Neural crest cell (in vitro differentiated cells): Measurements from ENCODE around the gene GFER. TPM values are rescaled to one million over a fixed set of nuclear protein-coding genes. Genes with fewer than 3 reads are reported as not detected.
"Not testable (repeated sequence)": the region's sequence is repeated elsewhere in the genome, so short reads cannot be mapped to it uniquely, and the experiment has no call there.

Source experiments
- DNase-seq: peaks from one replicate; pipeline ENCODE4 v3.0.0; 2021; ENCODE audit warnings: low read depth, mixed read lengths, low spot score
- H3K27ac Mint-ChIP-seq: one replicate; pipeline ENCODE4 v1.8.0; 2021; ENCODE audit warnings: mild to moderate bottlenecking, mixed read lengths; ENCODE audit not compliant: unreplicated experiment
- H3K27me3 Mint-ChIP-seq: 2 replicates; pipeline ENCODE4 v1.8.0; 2021; ENCODE audit warnings: low read depth, mild to moderate bottlenecking, mixed read lengths
- H3K36me3 Mint-ChIP-seq: 2 replicates; pipeline ENCODE4 v1.8.0; 2021; ENCODE audit warnings: low read depth, mild to moderate bottlenecking, mixed read lengths
- H3K4me1 Mint-ChIP-seq: 2 replicates; pipeline ENCODE4 v1.8.0; 2021; ENCODE audit warnings: mixed read lengths
- H3K4me3 Mint-ChIP-seq: one replicate; pipeline ENCODE4 v1.8.0; 2021; ENCODE audit warnings: mild to moderate bottlenecking, mixed read lengths
- H3K9me3 Mint-ChIP-seq: 2 replicates; pipeline ENCODE4 v1.8.0; 2021; ENCODE audit warnings: mixed read lengths
- CTCF ChIP-seq: fragments of 200-600 bp; sonication (generic); conservative IDR thresholded peaks from 2 replicates; pipeline ENCODE4 v1.5.0; 2021; ENCODE audit warnings: antibody characterized with exemption, mild to moderate bottlenecking
- total RNA-seq: library from RNA; stranded (reverse); gene quantifications from 2 replicates; pipeline ENCODE4 v1.2.1, GENCODE V29; 2021

The GFER gene
- total RNA-seq, 1 donor from 2014 or later: 42.5 TPM

- H3K4me1 Mint-ChIP-seq: peaks cover 9% of the 10 kb centered on the region
- DNase-seq: no peak
- peak overlapping the region; percentile 49 for H3K4me3 Mint-ChIP-seq
- H3K27ac Mint-ChIP-seq: no peak overlapping the region
- no peak for TF ChIP-seq CTCF
- no peaks in the 10 kb centered on the region for H3K9me3 Mint-ChIP-seq
- no peaks in the 10 kb centered on the region for H3K36me3 Mint-ChIP-seq
- H3K27me3 Mint-ChIP-seq: peaks cover 26% of the 10 kb centered on the region
Measured at GRCh38 chr16:2030036-2030435, 46.0 kb downstream of the GFER start.

- no peak for TF ChIP-seq CTCF
- DNase-seq: no peak
- Mint-ChIP-seq H3K9me3 (no peaks in the 10 kb centered on the region), H3K27me3 (peaks cover 20% of the 10 kb centered on the region), H3K27ac (no peak overlapping the region), H3K36me3 (no peaks in the 10 kb centered on the region), H3K4me1 (peaks cover 9% of the 10 kb centered on the region), H3K4me3 (no peak overlapping the region)
Measured at GRCh38 chr16:2031081-2031577, 47.1 kb downstream of the GFER start.

- H3K27me3 Mint-ChIP-seq: peaks cover 16% of the 10 kb centered on the region
- peak overlapping the region; percentile 19 for H3K27ac Mint-ChIP-seq
- no peak for TF ChIP-seq CTCF
- no peak overlapping the region for H3K4me3 Mint-ChIP-seq
- no peak for DNase-seq
- peaks cover 8% of the 10 kb centered on the region for H3K4me1 Mint-ChIP-seq
- no peaks in the 10 kb centered on the region for H3K36me3 Mint-ChIP-seq
- no peaks in the 10 kb centered on the region for H3K9me3 Mint-ChIP-seq
Measured at GRCh38 chr16:2032285-2033056, 48.5 kb downstream of the GFER start.

GRCh38 chr16:2033057-2033908, 49.3 kb downstream of the GFER start:
- Mint-ChIP-seq H3K27ac (no peak overlapping the region), H3K4me3 (no peak overlapping the region), H3K4me1 (peaks cover 5% of the 10 kb centered on the region), H3K9me3 (no peaks in the 10 kb centered on the region), H3K36me3 (no peaks in the 10 kb centered on the region), H3K27me3 (peaks cover 8% of the 10 kb centered on the region)
- no peak for DNase-seq
- TF ChIP-seq CTCF: no peak

GRCh38 chr16:2033909-2034695, 50.1 kb downstream of the GFER start:
- H3K36me3 Mint-ChIP-seq, H3K27me3 Mint-ChIP-seq, DNase-seq, H3K4me3 Mint-ChIP-seq, H3K9me3 Mint-ChIP-seq, H3K27ac Mint-ChIP-seq, H3K4me1 Mint-ChIP-seq: not testable (repeated sequence)
